HepG2 (cell line): ENCODE data around the gene DLG4. TPM values are rescaled to one million over a fixed set of nuclear protein-coding genes. Genes with fewer than 3 reads are reported as not detected.
A peak's percentile ranks its signal among the peaks of the same experiment; 100 is the strongest.

Experiments used
- ARNTL ChIP-seq: sonication (generic); formaldehyde crosslinking; IDR thresholded peaks from 2 replicates; pipeline ENCODE4 v1.4.0; 2020; ENCODE audit warnings: mild to moderate bottlenecking, missing genetic modification reagents
- CREB1 ChIP-seq, 2 experiments: fragments of 450-650 bp in 1 of 2; IDR thresholded peaks; 2 replicates each; pipeline ENCODE4 v1.6.1; 2016 to 2017; ENCODE audit warnings: control low read depth in 1 of 2, mild to moderate bottlenecking in 1 of 2, missing compliant biosample characterization in 1 of 2, missing genetic modification characterization in 1 of 2
- FIP1L1 ChIP-seq: fragments of 200-400 bp; formaldehyde crosslinking; IDR thresholded peaks from 2 replicates; pipeline ENCODE4 v1.6.1; 2018; ENCODE audit warnings: low read depth, mild to moderate bottlenecking, low read length, moderate library complexity, borderline replicate concordance; ENCODE audit not compliant: insufficient read depth
- FOXO1 ChIP-seq: sonication (generic); formaldehyde crosslinking; IDR thresholded peaks from 2 replicates; pipeline ENCODE4 v1.4.0; 2020; ENCODE audit warnings: missing genetic modification reagents
- SPEN ChIP-seq: sonication (generic); formaldehyde crosslinking; IDR thresholded peaks from 2 replicates; pipeline ENCODE4 v1.5.1; 2020; ENCODE audit warnings: low read depth, mild to moderate bottlenecking, missing genetic modification reagents
- XBP1 ChIP-seq: sonication (generic); formaldehyde crosslinking; IDR thresholded peaks from 2 replicates; pipeline ENCODE4 v1.5.0; 2020; ENCODE audit warnings: missing genetic modification reagents
- ZNF292 ChIP-seq: sonication (generic); formaldehyde crosslinking; IDR thresholded peaks from 2 replicates; pipeline ENCODE4 v1.8.1; 2022; ENCODE audit warnings: mild to moderate bottlenecking, low read depth, missing genetic modification reagents, borderline replicate concordance
- ZNF414 ChIP-seq: sonication (generic); formaldehyde crosslinking; IDR thresholded peaks from 2 replicates; pipeline ENCODE4 v1.5.0; 2020; ENCODE audit warnings: missing genetic modification reagents
- ZNF7 ChIP-seq: IDR thresholded peaks from 2 replicates; pipeline ENCODE4 v1.6.1; 2016; ENCODE audit warnings: missing biosample characterization, missing genetic modification reagents
- ZNF761 ChIP-seq: sonication (generic); formaldehyde crosslinking; conservative IDR thresholded peaks from 2 replicates; pipeline ENCODE4 v1.4.0; 2020; ENCODE audit warnings: mild to moderate bottlenecking, missing genetic modification reagents
- polyA plus RNA-seq, 8 experiments: library from polyadenylated mRNA; depleted of rRNA in 3 of 8; stranded (reverse) in 7 of 8; unstranded in 1 of 8; fragments of >200 nt; fragmentation: Illumina TruSeq in 4 of 8; extraction: Trizol in 4 of 8; gene quantifications; 2 replicates each; pipeline versions ENCODE4 v1.2.1 to v1.2.3, GENCODE V29; 2011 to 2016; ENCODE audit warnings: low read depth in 4 of 8, missing spikeins in 1 of 8, mixed read lengths in 1 of 8; ENCODE audit not compliant: insufficient read depth in 1 of 8
- total RNA-seq, 5 experiments: library from RNA; depleted of rRNA; stranded (reverse); fragments of >200 nt; fragmentation: Illumina TruSeq; extraction: Trizol; gene quantifications; 2 replicates each; pipeline ENCODE4 v1.2.3, GENCODE V29; 2016; ENCODE audit warnings: low read depth in 1 of 5
- TF ChIP-seq, protein P1 (sequence below): sonication (generic); formaldehyde crosslinking; IDR thresholded peaks from 2 replicates; pipeline ENCODE4 v1.4.0; 2020; ENCODE audit warnings: low read depth, mild to moderate bottlenecking, missing genetic modification reagents
- TF ChIP-seq, protein P2 (sequence below): IDR thresholded peaks from 2 replicates; pipeline ENCODE4 v1.6.1; 2016; ENCODE audit warnings: missing genetic modification reagents, missing compliant biosample characterization

DLG4 gene
- total and polyA plus RNA-seq, 2 of the 13 experiments (the other 11 are each of a cell fraction or from before 2014, with no cell fraction given), result 0.71 to 4.3 TPM

DNA sequence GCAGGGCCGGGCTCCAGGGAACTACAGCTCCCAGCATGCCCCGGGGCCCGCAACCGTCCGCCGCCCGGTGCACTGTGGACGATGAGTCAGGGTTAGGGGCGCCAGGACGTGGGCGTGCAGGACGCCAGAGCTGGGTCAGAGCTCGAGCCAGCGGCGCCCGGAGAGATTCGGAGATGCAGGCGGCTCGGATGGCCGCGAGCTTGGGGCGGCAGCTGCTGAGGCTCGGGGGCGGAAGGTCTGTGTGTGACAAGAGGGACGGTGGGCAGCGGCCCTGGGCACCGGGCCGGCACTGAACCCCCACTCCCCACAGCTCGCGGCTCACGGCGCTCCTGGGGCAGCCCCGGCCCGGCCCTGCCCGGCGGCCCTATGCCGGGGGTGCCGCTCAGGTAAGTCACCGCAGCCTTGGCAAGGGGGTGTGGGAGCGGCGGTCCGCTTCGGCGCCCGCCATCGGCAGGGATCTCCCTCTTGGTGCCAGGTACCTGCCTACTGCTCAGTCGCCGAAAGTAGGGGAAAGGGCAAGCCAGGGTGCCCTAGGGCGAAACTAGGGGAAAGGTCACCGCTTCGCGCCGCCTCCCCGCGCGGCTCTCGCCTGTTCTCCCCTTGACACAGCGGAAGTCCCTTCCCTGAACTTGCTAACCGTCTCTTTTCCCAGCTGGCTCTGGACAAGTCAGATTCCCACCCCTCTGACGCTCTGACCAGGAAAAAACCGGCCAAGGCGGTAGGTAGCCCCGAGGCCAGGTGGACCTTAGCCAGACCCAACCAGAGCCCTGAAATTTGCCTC is at the start of gene DLG4, which contains the start of gene ACADVL (continued):
- peak; percentile 44 for TF ChIP-seq SPEN (CRISPR knock-in tag)
- no peak for TF ChIP-seq FIP1L1
- TF ChIP-seq ZNF292 (CRISPR knock-in tag), result no peak
- TF ChIP-seq, protein P1, sequence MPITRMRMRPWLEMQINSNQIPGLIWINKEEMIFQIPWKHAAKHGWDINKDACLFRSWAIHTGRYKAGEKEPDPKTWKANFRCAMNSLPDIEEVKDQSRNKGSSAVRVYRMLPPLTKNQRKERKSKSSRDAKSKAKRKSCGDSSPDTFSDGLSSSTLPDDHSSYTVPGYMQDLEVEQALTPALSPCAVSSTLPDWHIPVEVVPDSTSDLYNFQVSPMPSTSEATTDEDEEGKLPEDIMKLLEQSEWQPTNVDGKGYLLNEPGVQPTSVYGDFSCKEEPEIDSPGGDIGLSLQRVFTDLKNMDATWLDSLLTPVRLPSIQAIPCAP (CRISPR knock-in tag), result no peak
- TF ChIP-seq FOXO1, result peak; percentile 71
- TF ChIP-seq XBP1 (CRISPR knock-in tag), result no peak
- peak; percentile 59; the same call in 1 of the 2 replicates for TF ChIP-seq ARNTL
- TF ChIP-seq, protein P2, sequence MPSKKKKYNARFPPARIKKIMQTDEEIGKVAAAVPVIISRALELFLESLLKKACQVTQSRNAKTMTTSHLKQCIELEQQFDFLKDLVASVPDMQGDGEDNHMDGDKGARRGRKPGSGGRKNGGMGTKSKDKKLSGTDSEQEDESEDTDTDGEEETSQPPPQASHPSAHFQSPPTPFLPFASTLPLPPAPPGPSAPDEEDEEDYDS (CRISPR knock-in tag), result peak; percentile 78
- TF ChIP-seq ZNF7 (CRISPR knock-in tag), result no peak
- TF ChIP-seq CREB1 (IDR thresholded peaks at IDR 0.05), result no peak
- TF ChIP-seq CREB1 (CRISPR knock-in tag; IDR thresholded peaks at IDR 0.05), result peak; percentile 62; the same call in 1 of the 2 replicates
- TF ChIP-seq ZNF414 (CRISPR knock-in tag), result peak; percentile 55; the same call in 1 of the 2 replicates
- TF ChIP-seq ZNF761, result no peak; the same call in 1 of the 2 replicates
- TF ChIP-seq, all 625 proteins: peak for 220
